Superior temporal gyrus (tissue), 1 donor: Measurements from ENCODE around the gene PTPRD.

Source experiments
- DNase-seq: peaks from one replicate; pipeline ENCODE4 v3.0.0-alpha.2; 2016; ENCODE audit errors: extremely low spot score

The PTPRD gene

GRCh38 chr9:8864545-8864896, 1748.3 kb downstream of the PTPRD start:
- no peak for DNase-seq

- no peak for DNase-seq
Measured at GRCh38 chr9:8863886-8864544, 1748.8 kb downstream of the PTPRD start.

GRCh38 chr9:8863069-8863468, 1749.7 kb downstream of the PTPRD start:
- no peak for DNase-seq

GRCh38 chr9:8860925-8861324, 1751.9 kb downstream of the PTPRD start:
- no peak for DNase-seq

GRCh38 chr9:8860086-8860485, 1752.7 kb downstream of the PTPRD start:
- DNase-seq = no peak

- DNase-seq = no peak
Measured at GRCh38 chr9:8859416-8859815, 1753.4 kb downstream of the PTPRD start.

- no peak for DNase-seq
Measured at GRCh38 chr9:8858596-8859161, 1754.1 kb downstream of the PTPRD start.

GRCh38 chr9:8857926-8858595, 1754.7 kb downstream of the PTPRD start:
- DNase-seq = no peak

- no peak for DNase-seq
Measured at GRCh38 chr9:8857068-8857925, 1755.5 kb downstream of the PTPRD start.

GRCh38 chr9:8856396-8857067, 1756.3 kb downstream of the PTPRD start:
- DNase-seq = no peak

GRCh38 chr9:8855046-8855445, 1757.8 kb downstream of the PTPRD start:
- DNase-seq = peak; percentile 89

GRCh38 chr9:8852301-8852864, 1760.4 kb downstream of the PTPRD start:
- DNase-seq = peak; percentile 55

- DNase-seq = no peak
Measured at GRCh38 chr9:8850914-8851313, 1761.9 kb downstream of the PTPRD start.

GRCh38 chr9:8845808-8846207, 1767.0 kb downstream of the PTPRD start:
- no peak for DNase-seq

- DNase-seq = peak; percentile 92
Measured at GRCh38 chr9:8845376-8845775, 1767.4 kb downstream of the PTPRD start.

GRCh38 chr9:8844549-8844948, 1768.3 kb downstream of the PTPRD start:
- no peak for DNase-seq

GRCh38 chr9:8842402-8843193, 1770.2 kb downstream of the PTPRD start:
- peak; percentile 45 for DNase-seq

GRCh38 chr9:8838136-8838535, 1774.7 kb downstream of the PTPRD start:
- no peak for DNase-seq

- no peak for DNase-seq
Measured at GRCh38 chr9:8835291-8835690, 1777.5 kb downstream of the PTPRD start.

GRCh38 chr9:8832955-8833354, 1779.8 kb downstream of the PTPRD start:
- no peak for DNase-seq

GRCh38 chr9:8832386-8832785, 1780.4 kb downstream of the PTPRD start:
- DNase-seq = no peak
